ENCODE data around the gene SMIM41.

The SMIM41 gene

GRCh38 chr12:52079576-52080402 lies at the start of gene SMIM41:
SMIM41 (plus strand) TSS chr12:52079704; CDS start chr12:52079780, 76 bp downstream.
- DNase-seq, result no peak

DNA sequence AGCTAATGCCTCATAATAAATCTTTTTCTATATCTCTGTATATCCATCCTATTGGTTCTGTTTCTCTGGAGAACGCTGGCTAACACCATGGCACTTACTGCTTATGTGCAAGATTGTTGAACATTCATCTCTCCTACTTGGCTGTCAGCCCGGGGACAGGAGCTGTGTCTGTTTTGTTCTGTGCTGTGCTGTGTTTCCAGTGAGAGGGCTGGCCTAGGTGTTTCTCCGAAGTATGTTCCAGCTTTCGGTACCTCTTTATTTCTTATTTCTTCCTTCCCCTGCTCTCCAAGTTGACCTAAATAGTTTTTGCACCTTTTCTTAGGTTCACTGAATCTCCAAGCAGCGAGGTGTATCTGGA lies 47.1 kb upstream of the SMIM41 start:
- DNase-seq, result no peak

DNA sequence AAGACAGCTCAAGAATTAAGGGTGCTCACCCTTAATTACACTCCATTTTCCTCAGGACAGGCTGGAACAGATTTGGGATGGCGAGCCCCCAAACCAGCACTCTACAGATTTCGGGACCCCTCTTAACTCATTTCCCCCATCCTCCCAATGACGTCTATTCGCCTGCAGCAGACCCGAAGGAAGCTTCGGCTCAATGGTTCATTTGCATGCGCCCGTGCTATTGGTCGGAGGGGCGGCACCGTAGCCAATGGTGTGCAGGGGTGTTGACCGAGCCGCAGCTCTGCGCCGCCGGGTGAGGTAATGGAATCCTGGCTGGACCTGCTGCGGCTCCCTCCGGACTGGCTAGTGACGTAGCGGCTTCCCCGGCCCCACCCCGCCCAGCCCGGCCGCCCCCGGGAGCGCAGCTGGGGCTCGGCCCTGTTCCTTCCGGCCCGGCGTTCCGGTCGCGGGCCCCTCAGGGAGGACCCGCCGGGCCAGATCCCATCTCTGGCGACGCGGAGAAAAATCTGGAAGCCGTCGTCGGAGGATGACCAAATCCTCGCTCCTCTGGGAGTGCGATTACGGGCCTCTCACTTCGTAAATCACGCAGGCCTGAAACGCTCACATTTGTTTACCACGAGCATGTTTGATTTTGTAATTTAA lies 46.6 kb upstream of the SMIM41 start:
- DNase-seq, result peak; percentile 89

DNA sequence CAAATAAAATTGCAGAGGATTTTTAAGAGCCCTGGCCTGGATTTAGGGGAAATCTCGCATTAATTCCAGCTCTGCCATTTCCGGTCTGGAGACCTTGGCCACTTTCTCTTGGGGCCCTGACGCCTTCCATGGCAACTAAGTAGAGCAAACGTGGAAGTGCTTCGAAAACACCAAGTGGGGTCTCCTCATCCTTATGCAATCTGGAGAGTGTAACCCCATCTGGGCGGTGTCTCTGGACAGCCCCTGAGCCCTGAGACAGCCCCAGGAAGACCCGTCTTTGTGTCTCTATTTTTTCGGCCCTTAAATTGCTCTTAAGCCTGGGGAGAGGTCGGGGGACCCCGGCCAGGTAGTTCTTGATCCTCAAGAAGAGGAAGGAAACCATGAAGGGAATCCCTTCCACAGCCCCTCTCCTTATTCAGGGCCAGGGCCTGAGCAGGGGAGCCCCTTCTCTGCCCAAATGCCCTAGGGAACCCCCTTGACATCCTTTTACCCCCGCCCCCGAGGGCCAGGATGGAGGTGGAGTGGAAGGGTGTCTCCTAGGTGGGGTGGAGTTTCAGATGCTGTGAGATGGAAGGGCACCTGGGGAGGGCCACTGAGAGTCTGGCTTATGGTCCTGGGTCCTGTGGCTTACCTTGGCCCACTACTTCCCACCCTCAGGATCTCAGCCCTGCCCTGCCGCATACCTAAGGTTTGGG lies 45.9 kb upstream of the SMIM41 start:
- DNase-seq, result no peak

- DNase-seq, result no peak
Measured at GRCh38 chr12:52035190-52035589, 44.3 kb upstream of the SMIM41 start.

DNA sequence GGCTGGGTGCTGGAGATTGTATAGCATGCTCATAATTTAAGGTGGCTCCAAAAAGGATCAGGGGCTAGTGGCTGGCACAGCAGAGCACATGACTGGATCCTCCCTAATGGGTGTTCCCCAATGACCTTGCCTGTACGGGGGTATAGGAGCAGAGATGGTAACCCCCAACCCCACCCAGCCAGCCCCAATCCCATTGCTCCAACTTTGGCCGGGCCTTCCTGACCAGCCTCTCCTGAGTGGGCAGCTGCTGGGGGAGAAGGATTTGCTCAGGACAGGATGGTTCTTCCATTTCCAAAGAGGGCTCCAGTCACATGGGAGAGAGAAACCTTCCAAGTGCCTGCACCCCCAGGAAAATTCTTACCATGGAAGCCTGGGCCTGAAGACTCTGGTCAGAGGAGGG lies 43.6 kb upstream of the SMIM41 start:
- peak; percentile 42 for DNase-seq

GRCh38 chr12:52036587-52037171 lies 42.8 kb upstream of the SMIM41 start:
- peak; percentile 93 for DNase-seq

DNA sequence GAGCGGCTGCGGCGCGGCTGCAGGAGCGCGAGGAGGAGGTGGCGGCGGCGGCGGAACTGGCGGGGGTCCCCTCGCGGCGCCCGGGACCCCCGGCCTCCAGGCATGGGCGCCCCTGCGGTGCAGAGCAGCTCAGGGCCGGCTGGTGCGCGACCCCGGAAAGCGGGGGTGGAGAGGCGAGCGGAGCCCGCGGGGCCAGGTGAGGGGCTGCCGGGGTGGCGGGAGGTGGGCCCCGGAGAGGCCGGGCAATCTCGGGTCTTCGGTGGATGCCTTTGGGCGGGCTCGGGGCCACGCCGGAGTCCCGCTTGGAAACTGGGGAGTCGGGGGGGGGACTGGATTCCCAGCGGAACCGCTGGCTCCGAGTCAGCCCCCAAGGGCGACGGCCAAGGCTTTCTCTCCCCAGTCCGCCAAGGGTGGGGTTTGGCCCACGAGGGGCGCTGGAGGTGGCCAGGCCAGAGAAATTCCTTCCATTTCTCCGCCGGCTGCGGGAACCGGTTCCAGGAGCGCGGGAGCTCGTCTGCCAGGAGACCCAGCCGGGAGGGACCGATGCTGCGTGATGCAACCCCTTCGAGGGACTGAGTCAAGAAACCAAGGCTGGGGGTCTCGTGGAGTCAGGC lies 42.1 kb upstream of the SMIM41 start:
- no peak for DNase-seq

DNA sequence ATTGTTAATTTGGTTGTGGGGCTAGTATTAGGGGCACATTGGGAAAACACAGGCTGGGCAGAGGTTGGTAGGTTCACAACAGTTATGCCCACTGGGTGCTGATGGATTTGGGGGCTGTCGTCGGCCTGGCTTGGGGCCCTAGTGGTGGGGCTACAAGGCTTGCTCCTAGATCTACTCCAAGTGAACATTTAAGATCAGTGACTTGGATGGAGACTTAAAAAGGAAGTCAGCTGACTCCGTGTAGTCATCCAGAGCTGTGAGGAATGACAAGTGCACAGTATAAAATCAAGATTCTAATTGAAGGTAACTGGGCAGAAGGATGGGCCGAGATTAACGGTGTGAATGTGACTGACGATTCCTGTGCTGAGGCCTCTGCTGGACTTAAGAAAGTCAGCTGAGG lies 41.1 kb upstream of the SMIM41 start:
- no peak for DNase-seq

- DNase-seq, result no peak
Measured at GRCh38 chr12:52041035-52041434, 38.5 kb upstream of the SMIM41 start.

- peak; percentile 60 for DNase-seq
Measured at GRCh38 chr12:52041695-52042123, 37.8 kb upstream of the SMIM41 start.

- peak; percentile 20 for DNase-seq
Measured at GRCh38 chr12:52042706-52043385, 36.7 kb upstream of the SMIM41 start.

DNA sequence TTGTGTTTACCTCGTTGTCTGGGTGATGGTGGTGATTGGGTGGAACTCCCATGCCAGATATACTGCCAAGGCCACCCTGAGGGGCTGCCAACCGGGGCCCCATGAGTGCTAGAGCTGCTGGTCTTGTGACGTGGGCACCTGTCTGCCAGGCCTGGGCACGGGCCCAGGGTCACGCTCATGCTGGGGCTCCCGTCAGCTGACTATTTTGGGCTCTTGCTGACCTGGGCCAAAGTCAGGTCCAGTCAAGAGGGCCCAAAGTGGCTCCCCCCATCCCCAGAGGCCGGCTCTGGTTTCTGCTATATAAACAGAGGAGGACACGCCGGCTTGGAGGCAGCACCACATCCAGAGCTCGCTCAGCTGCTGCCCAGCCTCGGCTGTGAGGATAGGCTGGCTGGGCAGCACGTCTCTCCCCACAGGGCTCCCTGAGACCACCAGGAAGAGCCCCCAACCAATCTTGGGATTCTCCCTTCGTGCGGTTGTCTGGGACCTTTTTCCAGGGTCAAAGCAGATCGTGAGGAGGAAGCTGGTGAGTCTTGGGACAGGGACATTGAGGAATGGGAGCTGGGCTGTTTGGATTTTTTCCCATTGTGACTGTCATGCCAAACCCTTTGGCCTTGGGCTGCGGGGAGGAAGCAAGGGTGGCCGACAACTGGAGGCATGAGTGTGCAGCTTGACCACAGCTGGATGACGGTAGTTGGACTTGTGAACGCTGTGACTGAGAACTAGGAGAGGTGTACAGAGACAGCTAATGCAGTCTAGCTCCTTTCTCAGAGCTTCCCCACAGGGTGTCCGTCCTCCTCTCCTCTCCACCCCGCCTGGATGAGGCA lies 35.9 kb upstream of the SMIM41 start:
- DNase-seq, result no peak

- DNase-seq, result peak; percentile 21
Measured at GRCh38 chr12:52044292-52044983, 35.1 kb upstream of the SMIM41 start.

DNA sequence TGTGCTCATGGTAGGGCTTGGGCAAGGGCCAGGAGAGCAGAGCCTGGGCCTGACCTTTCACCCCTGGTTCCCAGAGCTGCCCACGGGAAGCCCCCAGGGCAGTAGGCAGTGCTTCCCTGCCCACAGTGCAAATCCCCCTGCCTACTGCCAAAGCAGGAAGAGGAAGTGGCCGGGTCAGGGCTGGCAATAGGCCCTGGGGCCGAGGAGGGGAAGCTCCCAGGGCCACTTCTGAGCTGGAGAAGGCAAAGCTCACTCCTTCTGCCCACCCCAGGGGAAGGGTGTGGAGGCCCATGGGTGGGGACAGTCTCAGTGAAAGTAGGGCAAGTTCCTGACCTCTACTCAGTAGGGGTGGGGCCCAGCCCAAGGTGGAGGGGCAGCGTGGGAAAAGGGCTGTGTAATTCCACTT lies 33.7 kb upstream of the SMIM41 start:
- peak; percentile 22 for DNase-seq

DNA sequence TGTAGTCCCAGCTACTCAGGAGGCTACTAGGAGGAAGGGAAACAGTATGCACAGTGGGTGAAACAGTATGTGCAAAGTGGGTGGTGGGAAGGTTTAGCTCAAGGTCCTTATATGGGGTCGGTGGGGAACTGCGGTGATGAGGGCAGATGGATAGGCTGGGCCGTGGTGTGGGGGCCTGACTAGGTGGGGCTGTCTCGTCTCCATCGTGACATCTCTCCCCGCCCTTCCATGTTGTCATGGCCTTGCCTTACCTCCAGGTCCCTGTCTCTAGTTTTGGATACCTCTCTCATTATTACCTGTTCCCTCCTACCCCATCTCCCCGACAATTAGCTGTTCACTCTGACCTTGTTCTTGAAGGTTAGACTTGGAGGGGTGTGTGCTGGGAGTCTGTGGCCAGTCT lies 32.6 kb upstream of the SMIM41 start:
- no peak for DNase-seq

GRCh38 chr12:52049286-52049685 lies 30.2 kb upstream of the SMIM41 start:
- peak; percentile 27 for DNase-seq

DNA sequence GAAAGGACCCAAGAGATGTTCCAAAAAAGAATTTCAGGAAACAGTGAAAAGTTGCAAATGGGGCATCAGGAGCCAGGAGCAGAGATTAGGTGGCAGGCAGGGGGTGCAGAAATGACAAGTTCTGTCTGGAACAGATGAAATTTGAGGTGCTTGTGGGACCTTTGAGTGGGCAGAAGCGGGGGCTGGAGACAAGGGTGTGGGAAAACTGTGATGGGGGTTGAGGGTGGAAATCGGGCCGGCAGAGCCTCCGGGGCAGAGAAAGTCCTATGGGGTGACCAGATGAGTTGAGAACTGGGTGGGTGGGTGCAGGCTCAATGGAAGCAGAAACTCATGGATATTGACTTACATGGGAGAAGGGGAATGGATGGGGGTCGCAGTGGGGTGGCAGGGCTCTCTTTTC lies 29.8 kb upstream of the SMIM41 start:
- peak; percentile 33 for DNase-seq

GRCh38 chr12:52050116-52050757 lies 29.3 kb upstream of the SMIM41 start:
- DNase-seq, result no peak

All from activated T-cell treated with anti-CD3 and anti-CD28 coated beads, Interleukin-2, amount 50 U/mL, for 1 hour (primary cell).